HUES64 (cell line): ENCODE measurements around the gene PDCD1.

Experiments
- H3K27ac ChIP-seq: 2 replicates; pipeline ENCODE4 v1.7.0; 2013; ENCODE audit warnings: low read depth, low read length, inconsistent platforms
- H3K27me3 ChIP-seq: 2 replicates; pipeline ENCODE4 v1.6.1; 2013; ENCODE audit warnings: mild to moderate bottlenecking, low read length; ENCODE audit not compliant: insufficient read depth
- H3K36me3 ChIP-seq: 2 replicates; pipeline ENCODE4 v1.6.1; 2013; ENCODE audit warnings: mild to moderate bottlenecking, low read length; ENCODE audit not compliant: insufficient read depth
- H3K4me1 ChIP-seq: 2 replicates; pipeline ENCODE4 v1.6.1; 2013; ENCODE audit warnings: mild to moderate bottlenecking, low read length, moderate library complexity; ENCODE audit not compliant: insufficient read depth
- H3K4me3 ChIP-seq: 2 replicates; pipeline ENCODE4 v1.5.1; 2013; ENCODE audit warnings: mild to moderate bottlenecking, low read length, moderate library complexity
- H3K9ac ChIP-seq: 2 replicates; pipeline ENCODE4 v1.6.1; 2013; ENCODE audit warnings: mild to moderate bottlenecking, low read depth, low read length
- H3K9me3 ChIP-seq: 2 replicates; pipeline ENCODE4 v1.6.1; 2013; ENCODE audit warnings: low read depth, low read length; ENCODE audit not compliant: insufficient read depth
- WGBS: fragments of 150-250, 120-280 bp; methylation state at CpG from one replicate; pipeline ENCODE4 v1.1.7; 2013; ENCODE audit warnings: missing lambda C conversion rate; 5-methylcytosine and 5-hydroxymethylcytosine counted together

The PDCD1 gene

DNA sequence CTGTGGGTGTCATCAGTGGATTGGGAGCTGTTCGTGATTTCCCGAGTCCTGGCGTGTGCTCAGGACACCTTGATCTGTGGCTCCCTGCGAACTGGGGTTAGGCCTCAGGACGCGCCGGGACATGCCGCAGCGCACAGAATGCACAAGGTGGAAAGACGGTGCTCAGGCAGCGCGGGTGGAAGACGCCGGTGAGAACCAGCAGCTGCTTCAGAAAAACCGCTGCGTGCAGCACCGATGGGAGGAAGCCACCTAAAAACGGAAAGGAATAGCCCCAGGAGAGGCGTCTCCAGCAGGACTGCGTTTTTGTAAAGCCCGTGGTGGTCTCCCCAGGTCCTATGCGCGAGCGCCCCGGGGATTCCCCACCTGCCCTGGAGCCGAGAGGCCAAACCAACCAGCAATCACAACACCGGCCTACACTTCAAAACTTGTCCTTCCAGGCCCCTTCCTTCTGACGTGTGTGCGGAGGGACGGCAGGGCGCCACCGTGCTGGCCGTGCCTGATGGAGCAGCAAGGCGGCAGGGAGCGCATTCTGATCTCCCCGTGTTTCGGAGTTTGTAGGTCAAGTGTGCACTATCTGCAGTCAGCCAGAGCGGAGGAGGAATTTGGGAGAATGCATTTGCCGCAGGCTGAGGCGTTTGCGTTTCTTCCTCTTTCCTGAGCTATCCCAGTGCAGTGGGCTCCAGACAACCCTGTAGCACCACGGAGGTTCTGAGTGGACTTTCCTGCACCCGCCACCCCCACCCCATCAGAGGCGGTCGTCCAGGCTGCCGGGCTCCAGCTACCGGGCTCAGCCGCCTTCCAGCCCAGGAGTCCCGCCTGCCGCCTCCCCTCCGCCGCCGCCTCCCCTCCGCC is 43.0 kb upstream of the PDCD1 start:
- Histone ChIP-seq H3K9ac (no peak overlapping the region; the same call in 1 of the 2 replicates), H3K4me3 (peak overlapping the region; percentile 57), H3K27me3 (peaks cover 21% of the 10 kb centered on the region), H3K36me3 (no peaks in the 10 kb centered on the region), H3K9me3 (no peaks in the 10 kb centered on the region), H3K4me1 (peaks cover 15% of the 10 kb centered on the region; the same call in 1 of the 2 replicates), H3K27ac (no peak overlapping the region; the same call in 1 of the 2 replicates)
- WGBS: 27% methylated on average over 46 of the region's 54 CpGs

DNA sequence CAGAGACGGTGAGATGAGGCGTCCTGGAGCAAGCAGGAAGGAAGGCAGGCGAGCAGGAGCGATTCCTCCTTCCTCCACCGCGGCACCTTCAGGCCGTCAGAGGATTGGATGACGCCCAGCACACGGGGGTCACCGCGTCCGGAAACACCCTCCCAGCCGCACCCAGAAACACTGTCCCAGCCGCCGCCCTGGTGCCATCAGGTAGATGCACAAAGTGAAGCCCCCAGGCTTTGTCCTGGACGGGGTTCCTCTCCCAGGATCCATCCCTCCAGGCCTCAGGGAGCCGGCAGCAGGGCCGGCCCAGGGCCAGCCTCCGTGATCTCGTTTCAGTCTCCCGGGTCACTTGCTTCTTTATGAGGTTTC is 42.3 kb upstream of the PDCD1 start:
- Histone ChIP-seq H3K4me1 (peaks cover 15% of the 10 kb centered on the region; the same call in 1 of the 2 replicates), H3K27me3 (peaks cover 21% of the 10 kb centered on the region), H3K9me3 (no peaks in the 10 kb centered on the region), H3K36me3 (no peaks in the 10 kb centered on the region), H3K4me3 (no peak overlapping the region), H3K27ac (no peak overlapping the region), H3K9ac (no peak overlapping the region)
- 82% methylated on average over 21 of the region's 21 CpGs for WGBS

DNA sequence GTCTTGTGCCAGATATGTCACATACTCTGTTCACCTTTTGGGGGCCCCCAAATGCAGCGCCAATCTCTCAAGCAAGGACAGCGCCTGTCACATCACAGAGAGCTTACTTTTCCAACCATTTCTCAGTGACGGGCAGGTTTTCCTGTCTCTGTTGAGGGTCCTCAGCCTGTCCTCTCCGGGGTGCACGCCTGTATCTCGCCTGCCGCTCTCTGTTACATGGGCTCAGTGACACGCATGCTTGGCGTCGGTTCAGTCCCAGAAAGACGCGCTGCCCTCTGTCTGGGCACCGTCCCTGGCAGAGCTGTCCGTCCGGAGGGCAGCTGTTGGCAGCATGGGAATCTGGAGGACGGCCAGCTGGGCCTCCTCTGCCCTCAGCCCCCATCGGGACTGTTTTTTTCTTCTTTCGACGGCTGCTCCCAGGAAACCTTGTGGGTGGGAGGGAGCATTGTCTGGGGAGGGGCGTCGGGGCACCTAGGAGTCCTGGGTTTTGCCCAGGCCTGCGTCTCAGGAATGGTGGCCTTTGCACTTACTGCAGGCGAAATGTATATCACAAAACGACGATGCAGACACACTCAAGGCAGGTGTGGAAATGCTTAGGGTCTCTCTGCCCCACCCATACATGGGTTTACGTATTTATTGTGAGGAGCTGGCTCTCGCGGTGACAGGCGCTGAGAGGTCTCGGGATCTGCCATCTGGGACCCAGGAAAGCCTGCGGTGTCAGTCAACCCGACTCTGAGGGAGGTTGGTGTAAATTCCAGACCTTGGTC is 41.7 kb upstream of the PDCD1 start:
- Histone ChIP-seq H3K4me1 (peaks cover 15% of the 10 kb centered on the region; the same call in 1 of the 2 replicates), H3K4me3 (no peak overlapping the region), H3K36me3 (no peaks in the 10 kb centered on the region), H3K27me3 (peaks cover 21% of the 10 kb centered on the region), H3K9ac (no peak overlapping the region), H3K27ac (no peak overlapping the region), H3K9me3 (no peaks in the 10 kb centered on the region)
- 92% methylated on average over 32 of the region's 32 CpGs for WGBS

GRCh38 chr2:241898463-241899270 is 40.0 kb upstream of the PDCD1 start:
- H3K4me1 ChIP-seq: peaks cover 15% of the 10 kb centered on the region; the same call in 1 of the 2 replicates
- WGBS: 86% methylated on average over 30 of the region's 30 CpGs
- no peak overlapping the region for H3K27ac ChIP-seq
- no peak overlapping the region for H3K4me3 ChIP-seq
- no peaks in the 10 kb centered on the region for H3K9me3 ChIP-seq
- no peaks in the 10 kb centered on the region for H3K36me3 ChIP-seq
- H3K9ac ChIP-seq: no peak overlapping the region
- peaks cover 21% of the 10 kb centered on the region for H3K27me3 ChIP-seq

DNA sequence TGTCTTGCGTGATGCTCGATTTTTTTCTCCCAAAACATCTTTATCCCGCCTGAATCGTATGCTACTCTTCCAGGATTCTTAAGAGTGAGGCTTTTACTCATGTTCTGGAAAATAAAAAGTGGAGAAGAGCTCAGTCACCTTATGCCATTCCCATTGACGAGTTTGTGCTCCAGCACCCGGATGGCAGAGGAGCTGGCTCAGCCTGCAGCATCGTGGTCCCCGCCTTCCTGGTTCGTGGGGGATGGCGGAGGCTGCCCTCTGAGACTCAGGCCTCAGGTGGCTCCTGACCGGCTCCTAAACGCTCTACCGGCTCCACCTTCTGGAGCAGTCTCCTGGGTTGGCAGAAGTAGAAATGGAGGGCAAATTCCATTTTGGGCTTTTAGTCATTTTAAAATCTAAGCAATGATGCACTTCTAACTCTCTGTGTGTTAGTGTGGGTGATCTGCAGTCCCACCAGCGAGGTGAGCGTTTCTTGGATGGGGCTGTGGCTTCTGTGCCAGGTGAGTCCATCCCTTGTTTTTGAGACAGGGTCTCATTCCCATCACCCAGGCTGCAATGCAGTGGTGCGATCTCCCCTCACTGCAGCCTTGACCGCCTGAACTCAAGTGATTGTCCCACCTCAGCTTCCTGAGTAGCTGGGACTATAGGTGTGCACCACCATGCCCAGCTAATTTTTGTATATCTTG is 38.7 kb upstream of the PDCD1 start:
- Histone ChIP-seq H3K27ac (no peak overlapping the region), H3K9ac (no peak overlapping the region), H3K36me3 (no peaks in the 10 kb centered on the region), H3K9me3 (no peaks in the 10 kb centered on the region), H3K4me1 (peaks cover 9% of the 10 kb centered on the region; the same call in 1 of the 2 replicates), H3K4me3 (no peak overlapping the region), H3K27me3 (peaks cover 13% of the 10 kb centered on the region)
- WGBS: 89% methylated on average over 17 of the region's 17 CpGs

GRCh38 chr2:241896746-241897201 is 38.1 kb upstream of the PDCD1 start:
- H3K36me3 ChIP-seq: no peaks in the 10 kb centered on the region
- H3K27ac ChIP-seq: no peak overlapping the region
- WGBS: 89% methylated on average over 10 of the region's 10 CpGs
- H3K4me3 ChIP-seq: no peak overlapping the region
- H3K9me3 ChIP-seq: no peaks in the 10 kb centered on the region
- peaks cover 9% of the 10 kb centered on the region; the same call in 1 of the 2 replicates for H3K4me1 ChIP-seq
- no peak overlapping the region for H3K9ac ChIP-seq
- H3K27me3 ChIP-seq: peaks cover 9% of the 10 kb centered on the region

- Histone ChIP-seq H3K27ac (no peak overlapping the region; the same call in 1 of the 2 replicates), H3K27me3 (peaks cover 4% of the 10 kb centered on the region; the same call in 1 of the 2 replicates), H3K9me3 (no peaks in the 10 kb centered on the region), H3K4me1 (0 out of 2 replicates have a peak, but pooled peaks cover 4% of the 10 kb centered on the region), H3K36me3 (no peaks in the 10 kb centered on the region), H3K4me3 (no peak overlapping the region), H3K9ac (no peak overlapping the region)
- WGBS: 80% methylated on average over 26 of the region's 26 CpGs
Measured at GRCh38 chr2:241895712-241896641, 37.3 kb upstream of the PDCD1 start.

GRCh38 chr2:241895427-241895711 is 36.7 kb upstream of the PDCD1 start:
- H3K9me3 ChIP-seq: no peaks in the 10 kb centered on the region
- no peaks in the 10 kb centered on the region for H3K36me3 ChIP-seq
- H3K9ac ChIP-seq: no peak overlapping the region
- 0 out of 2 replicates have a peak, but pooled peaks cover 4% of the 10 kb centered on the region for H3K4me1 ChIP-seq
- WGBS: 79% methylated on average over 11 of the region's 11 CpGs
- H3K27ac ChIP-seq: no peak overlapping the region; the same call in 1 of the 2 replicates
- no peak overlapping the region for H3K4me3 ChIP-seq
- H3K27me3 ChIP-seq: no peaks in the 10 kb centered on the region

DNA sequence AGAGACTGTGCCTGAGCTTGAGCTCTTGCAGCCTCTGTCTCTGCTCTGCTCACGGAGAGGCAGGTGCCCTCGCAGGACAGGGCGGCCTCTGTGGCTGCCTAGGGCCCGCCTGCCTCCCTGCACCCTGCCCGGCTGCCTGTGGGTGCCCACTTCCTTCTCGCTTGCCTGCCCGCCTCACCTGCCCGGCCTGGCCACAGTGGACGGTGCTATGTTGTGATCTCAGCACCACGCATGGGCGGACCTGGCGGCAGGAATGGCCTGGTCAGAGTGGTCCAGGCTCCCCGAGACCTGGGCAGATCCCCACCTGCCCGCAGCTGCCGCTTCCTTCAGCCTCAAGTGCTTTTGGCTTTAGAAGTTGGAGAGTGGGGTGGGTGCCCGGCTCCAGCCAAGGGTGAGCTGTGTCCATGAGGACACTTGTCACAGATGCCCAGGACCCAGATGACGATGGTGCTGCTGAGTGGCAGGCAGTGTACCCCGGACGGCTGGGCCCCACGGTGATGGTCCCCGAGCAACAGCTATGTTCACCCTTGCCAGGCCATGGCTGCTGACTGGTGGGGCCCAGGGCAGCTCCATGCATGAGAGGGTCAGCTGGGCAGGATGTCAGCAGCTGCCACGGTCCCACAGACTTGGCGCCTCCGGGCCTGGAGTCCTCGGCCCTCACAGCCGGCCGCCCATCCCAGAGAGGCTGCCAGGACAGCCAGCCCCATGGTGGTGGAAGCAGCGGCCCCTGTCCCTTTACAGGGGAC is 36.2 kb upstream of the PDCD1 start:
- H3K27ac ChIP-seq: no peak overlapping the region

More for the DNA sequence above, 36.2 kb upstream of the PDCD1 start:
- no peaks in the 10 kb centered on the region for H3K27me3 ChIP-seq
- no peak overlapping the region for H3K4me3 ChIP-seq
- 0 out of 2 replicates have a peak, but pooled peaks cover 4% of the 10 kb centered on the region for H3K4me1 ChIP-seq
- WGBS: 93% methylated on average over 28 of the region's 28 CpGs
- no peaks in the 10 kb centered on the region for H3K9me3 ChIP-seq
- no peak overlapping the region for H3K9ac ChIP-seq
- H3K36me3 ChIP-seq: no peaks in the 10 kb centered on the region
